ENCODE data around the gene LDB2. TPM values are rescaled to one million over a fixed set of nuclear protein-coding genes. Genes with fewer than 3 reads are reported as not detected.

LDB2 gene
- total and polyA plus RNA-seq, 2 donors (not counting 1 experiment from before 2014, with no cell fraction given), result not detected

- H3K4me1 ChIP-seq (ENCODE audit: control insufficient read depth in 2 of 2, insufficient read depth in 2 of 2, low read length in 2 of 2), result no peaks in the 10 kb centered on the region
- Mint-ChIP-seq H3K4me1 (no peaks in the 10 kb centered on the region), H3K27me3 (no peaks in the 10 kb centered on the region), H3K4me3 (no peak overlapping the region), H3K9me3 (ENCODE audit: insufficient read depth) (no peaks in the 10 kb centered on the region), H3K27ac (no peak overlapping the region)
- H3K4me3 ChIP-seq (ENCODE audit: control extremely low read depth in 1 of 5, extremely low read depth in 1 of 5, insufficient read depth in 1 of 5, low read depth in 2 of 5, low read length in 4 of 5), result no peak overlapping the region
- no peak overlapping the region for H3K4me2 ChIP-seq (replicated peaks; ENCODE audit: low read depth, low read length, poor library complexity, severe bottlenecking)
- H3K36me3 ChIP-seq (replicated peaks in 1 of 2; ENCODE audit: control extremely low read depth in 1 of 2, control insufficient read depth in 1 of 2, extremely low read depth in 1 of 2, insufficient read depth in 2 of 2, low read length in 1 of 2), result no peaks in the 10 kb centered on the region
- H4K20me1 ChIP-seq (ENCODE audit: control insufficient read depth, insufficient read depth, low read length, poor library complexity, severe bottlenecking), result no peaks in the 10 kb centered on the region
- intact Hi-C loops (cut with micrococcal nuclease), result no loop called here
- CTCF ChIA-PET, result no interaction called here
- no peak for ATAC-seq (ENCODE audit: low read depth)
- no peak overlapping the region for H3K9ac ChIP-seq (ENCODE audit: low read length)
- no peak overlapping the region for H2AFZ ChIP-seq (ENCODE audit: insufficient read depth, low read depth, low read length, poor library complexity, severe bottlenecking)
- no peak for DNase-seq
- H3K9me3 ChIP-seq (ENCODE audit: control extremely low read depth in 1 of 3, control insufficient read depth in 2 of 3, insufficient read depth in 1 of 3, low read length in 2 of 3), result no peaks in the 10 kb centered on the region
- H3K27me3 ChIP-seq (replicated peaks in 1 of 4; ENCODE audit: control extremely low read depth in 1 of 4, control insufficient read depth in 3 of 4, insufficient read depth in 4 of 4, low read length in 3 of 4), result no peaks in the 10 kb centered on the region
- POLR2A ChIA-PET, result no interaction called here
- no peak overlapping the region for H3K27ac ChIP-seq (ENCODE audit: low read length in 2 of 2)
- no peak for TF ChIP-seq EZH2 (IDR thresholded peaks at IDR 0.05; ENCODE audit: borderline replicate concordance, insufficient read depth, low read depth, low read length, poor library complexity, severe bottlenecking)
- TF ChIP-seq CTCF (IDR thresholded peaks at IDR 0.05), result no peak
- H3K79me2 ChIP-seq (ENCODE audit: control insufficient read depth, insufficient read depth, low read length), result no peaks in the 10 kb centered on the region
Observed at GRCh38 chr4:16713271-16713670, 185.2 kb downstream of the LDB2 start.

GRCh38 chr4:16710198-16710597 is 188.2 kb downstream of the LDB2 start:
- TF ChIP-seq EZH2 (IDR thresholded peaks at IDR 0.05; ENCODE audit: borderline replicate concordance, insufficient read depth, low read depth, low read length, poor library complexity, severe bottlenecking), result no peak
- TF ChIP-seq CTCF (IDR thresholded peaks at IDR 0.05), result no peak
- Histone ChIP-seq H3K27ac (ENCODE audit: low read length in 2 of 2) (no peak overlapping the region), H3K4me1 (ENCODE audit: control insufficient read depth in 2 of 2, insufficient read depth in 2 of 2, low read length in 2 of 2) (no peaks in the 10 kb centered on the region), H3K4me2 (replicated peaks; ENCODE audit: low read depth, low read length, poor library complexity, severe bottlenecking) (no peak overlapping the region), H4K20me1 (ENCODE audit: control insufficient read depth, insufficient read depth, low read length, poor library complexity, severe bottlenecking) (no peaks in the 10 kb centered on the region), H3K36me3 (replicated peaks in 1 of 2; ENCODE audit: control extremely low read depth in 1 of 2, control insufficient read depth in 1 of 2, extremely low read depth in 1 of 2, insufficient read depth in 2 of 2, low read length in 1 of 2) (no peaks in the 10 kb centered on the region), H3K79me2 (ENCODE audit: control insufficient read depth, insufficient read depth, low read length) (no peaks in the 10 kb centered on the region), H3K27me3 (replicated peaks in 1 of 4; ENCODE audit: control extremely low read depth in 1 of 4, control insufficient read depth in 3 of 4, insufficient read depth in 4 of 4, low read length in 3 of 4) (no peaks in the 10 kb centered on the region), H3K9ac (ENCODE audit: low read length) (no peak overlapping the region), H2AFZ (ENCODE audit: insufficient read depth, low read depth, low read length, poor library complexity, severe bottlenecking) (no peak overlapping the region), H3K4me3 (ENCODE audit: control extremely low read depth in 1 of 5, extremely low read depth in 1 of 5, insufficient read depth in 1 of 5, low read depth in 2 of 5, low read length in 4 of 5) (no peak overlapping the region), H3K9me3 (ENCODE audit: control extremely low read depth in 1 of 3, control insufficient read depth in 2 of 3, insufficient read depth in 1 of 3, low read length in 2 of 3) (no peaks in the 10 kb centered on the region)
- Mint-ChIP-seq H3K4me1 (no peaks in the 10 kb centered on the region), H3K4me3 (no peak overlapping the region), H3K9me3 (ENCODE audit: insufficient read depth) (no peaks in the 10 kb centered on the region), H3K27me3 (peaks cover 4% of the 10 kb centered on the region), H3K27ac (no peak overlapping the region)
- ChIA-PET POLR2A (no interaction called here), CTCF (no interaction called here)
- WGBS (ENCODE audit: insufficient coverage), result 100% methylated on average over 2 of the region's 3 CpGs
- no peak for ATAC-seq (ENCODE audit: low read depth)
- DNase-seq, result no peak
- intact Hi-C loops (cut with micrococcal nuclease), result no loop called here
